Mesenteric fat pad (tissue), 1 donor: Measurements from ENCODE around the gene GRID1. TPM values are rescaled to one million over a fixed set of nuclear protein-coding genes. Genes with fewer than 3 reads are reported as not detected.
A peak's percentile ranks its signal among the peaks of the same experiment; 100 is the strongest.
"Not testable (repeated sequence)": the region's sequence is repeated elsewhere in the genome, so short reads cannot be mapped to it uniquely, and the experiment has no call there.

ENCODE experiments used
- DNase-seq: peaks from one replicate; pipeline ENCODE4 v3.0.0-alpha.2; 2020; ENCODE audit warnings: low spot score
- total RNA-seq: library from RNA; stranded (reverse); fragmentation: NEBNext Ultra II Directional; extraction: Animal tissue kit (Norgen Biotek cat#: 25700); gene quantifications from one replicate; pipeline ENCODE4 v1.2.1, GENCODE V29; 2021
- donor health status: DM: yes; HTN: yes; CAD: no.

The GRID1 gene
- total RNA-seq, 1 donor from 2014 or later, result 2.1 TPM

DNA sequence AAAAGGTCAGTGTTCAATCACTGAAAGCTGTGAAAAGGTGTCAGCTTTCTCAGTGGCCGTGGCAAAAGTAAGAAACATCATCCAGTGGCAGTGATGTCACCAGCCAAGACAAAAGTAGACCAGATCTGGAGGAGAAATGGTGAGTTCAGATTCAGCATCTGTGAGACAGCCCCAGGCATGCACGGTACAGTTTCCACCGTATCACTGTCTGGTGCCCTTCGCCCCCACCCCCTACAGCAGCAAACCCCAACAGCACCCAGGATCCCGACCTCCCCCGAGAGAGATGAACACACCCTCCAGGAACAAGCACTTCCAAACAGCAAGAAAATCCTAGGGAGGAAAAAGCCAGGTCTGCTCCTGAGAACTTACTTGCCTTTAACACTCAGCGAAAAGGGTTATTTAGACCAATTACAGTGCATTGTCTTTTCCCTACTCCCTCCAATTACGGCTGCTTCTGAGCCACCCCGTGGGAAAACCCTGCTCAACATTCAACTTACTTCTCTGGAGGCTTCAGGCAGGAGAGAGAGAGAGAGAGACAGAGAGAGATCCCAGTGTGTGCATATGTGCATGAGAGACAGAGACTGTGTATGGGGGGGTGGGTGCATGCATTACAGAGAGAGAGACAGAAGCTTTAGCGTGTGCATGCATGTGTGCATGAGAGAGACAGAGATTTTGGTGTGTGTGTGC is 189.6 kb downstream of the GRID1 start:
- peak; percentile 35 for DNase-seq

- DNase-seq, result not testable (repeated sequence)
Measured at GRCh38 chr10:86175476-86175875, 191.1 kb downstream of the GRID1 start.

- DNase-seq, result no peak
Measured at GRCh38 chr10:86172301-86172700, 194.3 kb downstream of the GRID1 start.

- DNase-seq, result peak; percentile 57
Measured at GRCh38 chr10:86170255-86171108, 196.1 kb downstream of the GRID1 start.

GRCh38 chr10:86169506-86170254 is 196.9 kb downstream of the GRID1 start:
- peak; percentile 60 for DNase-seq

- peak; percentile 53 for DNase-seq
Measured at GRCh38 chr10:86169066-86169465, 197.5 kb downstream of the GRID1 start.

DNA sequence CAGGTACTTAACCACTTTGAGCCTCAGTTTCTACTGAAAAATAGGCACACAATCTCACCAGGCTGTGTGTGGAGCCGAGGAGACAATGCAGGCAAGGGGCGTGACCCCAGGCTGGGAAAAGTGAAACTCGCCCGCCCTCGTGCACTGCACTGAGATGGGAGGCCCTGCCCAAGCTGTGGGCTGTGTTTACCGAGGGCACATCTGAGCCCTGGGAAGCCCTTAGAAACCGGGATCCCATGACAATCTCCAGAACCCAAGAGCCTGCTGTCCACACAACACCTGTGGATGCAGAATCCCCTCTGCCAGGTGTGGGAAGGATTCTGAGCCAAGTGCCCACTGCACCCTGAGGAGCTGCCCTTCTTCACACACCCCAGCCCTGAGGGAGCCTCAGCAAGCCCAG is 198.3 kb downstream of the GRID1 start:
- DNase-seq, result peak; percentile 86

DNA sequence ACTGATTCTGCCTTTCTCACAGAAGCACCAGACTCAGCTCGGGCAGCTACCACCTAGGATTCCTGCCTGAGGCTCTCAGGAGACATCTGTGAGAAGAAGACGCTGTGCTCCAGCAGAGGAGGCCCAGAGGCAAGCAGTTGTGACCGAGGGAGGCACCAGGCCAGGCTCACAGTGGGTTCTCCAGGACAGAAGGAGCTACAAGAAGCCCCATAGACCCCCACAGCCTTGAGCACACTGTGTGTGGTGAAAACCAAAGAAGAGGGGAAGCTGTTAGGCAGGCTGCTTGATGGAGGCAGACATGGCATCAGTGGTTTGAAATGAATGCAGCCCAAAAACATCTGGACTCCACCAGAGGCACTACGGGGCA is 198.8 kb downstream of the GRID1 start:
- no peak for DNase-seq

DNA sequence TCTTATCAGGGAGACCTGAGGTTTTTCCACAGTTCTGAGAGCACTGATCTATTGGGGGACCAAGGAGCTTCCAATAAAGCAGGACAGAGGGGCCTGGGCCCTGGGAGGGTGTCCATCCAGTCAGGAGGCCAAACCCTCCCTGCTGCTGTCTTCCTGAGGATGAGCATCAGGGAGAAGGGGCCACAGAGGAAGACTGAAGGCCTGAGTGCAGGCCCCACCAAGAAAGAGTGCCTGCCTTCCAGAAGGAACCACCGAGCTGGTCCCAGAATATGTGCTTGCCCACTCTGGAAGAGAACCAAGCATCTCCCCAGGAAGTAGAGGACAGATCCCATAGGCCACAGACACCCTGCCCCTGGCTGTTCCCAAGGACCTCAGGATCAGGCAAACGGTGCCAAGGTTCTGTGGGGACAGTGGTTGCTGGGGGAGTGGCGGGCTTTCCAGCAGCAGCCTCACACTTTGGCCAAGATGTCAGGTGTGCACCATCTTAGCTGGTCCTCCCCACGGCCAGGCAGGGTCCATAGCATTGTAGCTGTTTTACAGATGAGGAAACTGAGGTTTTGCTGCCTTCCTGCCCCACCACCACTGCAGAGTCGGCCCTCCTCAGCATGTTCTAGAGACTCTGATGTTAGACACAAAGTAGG is 199.4 kb downstream of the GRID1 start:
- DNase-seq, result peak; percentile 68

- DNase-seq, result peak; percentile 75
Measured at GRCh38 chr10:86165666-86166065, 200.9 kb downstream of the GRID1 start.

- peak; percentile 26 for DNase-seq
Measured at GRCh38 chr10:86164960-86165630, 201.5 kb downstream of the GRID1 start.

DNA sequence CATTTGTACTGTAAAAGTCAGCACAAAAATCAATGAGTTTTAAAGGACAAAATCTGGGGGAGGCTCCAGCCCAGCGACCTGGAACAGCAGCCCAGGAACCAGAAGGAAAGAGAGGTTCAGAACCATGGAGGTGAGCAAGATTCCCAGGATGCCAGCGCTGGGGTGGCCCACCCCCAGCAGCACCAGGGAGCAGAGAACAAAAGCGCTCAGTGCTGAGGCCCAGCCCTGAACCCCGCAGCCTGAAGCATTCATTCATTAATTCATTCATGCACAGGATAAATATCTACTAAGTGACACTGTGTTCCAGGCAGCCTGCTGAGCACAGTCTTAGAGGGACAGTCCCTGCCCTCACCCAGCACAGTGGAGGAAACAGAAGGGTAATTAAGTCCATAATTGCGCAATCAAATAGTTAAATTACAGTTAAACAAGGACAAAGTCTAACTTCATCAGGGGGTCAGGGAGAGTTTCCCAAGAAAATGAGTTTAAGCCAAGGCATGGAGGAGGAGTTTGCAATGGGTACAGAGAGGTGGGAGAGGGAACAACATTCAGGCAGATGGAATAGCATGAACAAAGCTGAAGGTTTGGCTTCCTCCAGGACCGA is 202.3 kb downstream of the GRID1 start:
- DNase-seq, result peak; percentile 47

GRCh38 chr10:86163522-86164173 is 202.9 kb downstream of the GRID1 start:
- peak; percentile 65 for DNase-seq

- DNase-seq, result peak; percentile 64
Measured at GRCh38 chr10:86162696-86163400, 203.7 kb downstream of the GRID1 start.

DNA sequence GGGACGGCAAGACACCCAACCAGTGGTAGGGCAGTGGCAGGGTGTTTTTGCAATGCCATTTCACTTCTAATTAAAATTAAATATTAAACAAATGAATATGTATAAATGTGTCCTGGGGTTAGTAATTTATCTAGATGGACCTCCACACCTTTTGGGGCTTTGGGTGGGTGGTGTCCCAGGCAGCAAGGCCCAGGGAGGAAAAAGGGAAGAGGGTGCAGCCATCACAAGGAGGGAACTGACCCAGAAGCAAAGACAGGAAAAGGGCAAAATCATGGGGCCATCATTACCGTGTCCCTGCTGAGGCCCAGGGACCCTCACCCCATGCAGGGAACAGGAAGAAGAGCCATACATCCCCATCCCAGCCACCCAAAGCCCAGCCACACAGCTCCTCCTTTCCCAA is 204.6 kb downstream of the GRID1 start:
- DNase-seq, result peak; percentile 49

GRCh38 chr10:86160890-86161585 is 205.6 kb downstream of the GRID1 start:
- DNase-seq, result peak; percentile 72

DNA sequence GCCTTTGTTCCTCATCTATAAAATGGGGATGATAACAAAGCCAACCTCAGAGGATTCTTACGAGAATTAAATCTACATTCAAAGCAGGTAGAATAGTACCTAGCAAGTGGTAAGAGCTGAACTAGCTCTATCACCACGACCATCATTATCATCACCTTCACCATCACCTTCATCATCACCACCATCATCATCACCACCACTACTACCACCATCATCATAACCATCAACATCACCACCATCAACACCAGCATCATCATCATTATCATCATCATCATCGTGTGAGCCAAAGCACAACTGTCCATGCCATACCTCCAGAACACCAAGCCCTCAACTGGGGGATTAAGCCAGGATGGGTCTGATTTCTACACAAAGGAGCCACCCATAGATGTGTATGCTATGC is 206.8 kb downstream of the GRID1 start:
- DNase-seq, result no peak
